Measurements from ENCODE around the gene SHISAL1. TPM values are rescaled to one million over a fixed set of nuclear protein-coding genes. Genes with fewer than 3 reads are reported as not detected.

The SHISAL1 gene
- total RNA-seq, 2 experiments from 2014 or later: not detected

DNA sequence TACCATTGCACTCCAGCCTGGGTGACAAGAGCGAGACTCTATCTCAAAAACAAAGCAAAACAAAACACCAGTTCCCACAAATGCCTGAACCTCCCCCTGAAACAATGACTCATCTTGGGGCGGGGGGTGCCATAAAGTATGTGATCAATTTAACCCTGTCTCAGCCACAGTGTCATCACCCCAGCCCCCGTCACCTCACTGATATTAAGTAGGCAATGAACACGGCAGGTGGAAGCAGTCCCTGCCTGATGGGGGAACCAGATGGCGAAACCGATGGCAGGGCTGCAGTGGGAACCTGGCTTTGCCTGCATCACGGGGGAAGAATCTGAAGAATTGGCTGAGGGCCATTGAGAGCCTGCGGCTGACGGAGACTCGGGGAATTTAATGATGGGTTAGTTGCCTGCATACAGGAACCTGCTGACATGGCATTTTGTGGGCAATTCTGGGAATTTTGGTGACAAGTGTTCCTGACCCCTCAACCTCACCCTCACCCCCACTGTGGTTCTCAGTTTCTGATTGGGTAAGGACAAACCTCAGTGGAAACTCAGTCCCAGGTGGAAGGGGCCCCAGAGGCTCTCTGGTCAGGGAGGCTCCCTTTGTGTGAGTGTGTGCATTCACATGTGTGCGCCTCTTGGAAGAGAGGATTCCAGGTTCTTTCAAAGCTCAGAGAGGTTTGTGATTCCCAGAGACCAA is 39.1 kb upstream of the SHISAL1 start:
- peak; percentile 48 for DNase-seq
- CTCF ChIA-PET: no interaction called here
- Mint-ChIP-seq H3K4me1 (peaks cover 11% of the 10 kb centered on the region), H3K36me3 (no peaks in the 10 kb centered on the region), H3K9me3 (ENCODE audit: low read depth) (no peaks in the 10 kb centered on the region), H3K27ac (no peak overlapping the region), H3K27me3 (peaks cover 27% of the 10 kb centered on the region), H3K4me3 (no peak overlapping the region)
- ATAC-seq: no peak

DNA sequence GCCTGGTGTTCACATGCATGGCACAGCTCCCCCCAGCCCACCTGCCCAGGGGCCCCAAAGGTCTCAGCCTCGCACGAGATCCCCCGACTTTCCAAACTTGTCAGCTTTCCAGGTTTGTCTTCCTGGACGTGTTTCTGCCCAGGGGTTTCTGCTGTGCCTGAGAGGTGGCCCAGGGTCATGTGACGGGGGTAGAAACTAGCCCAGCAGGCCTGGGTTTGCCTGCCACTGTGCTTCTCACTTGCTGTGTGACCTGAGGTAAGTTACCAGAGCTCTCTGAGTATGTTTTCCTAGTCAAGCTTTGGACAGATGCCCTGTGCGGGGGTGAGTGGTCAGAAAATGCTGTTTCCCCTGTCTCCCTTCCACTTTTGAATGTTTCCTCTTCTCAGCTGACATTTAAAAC is 38.3 kb upstream of the SHISAL1 start:
- no peak overlapping the region for H3K4me3 Mint-ChIP-seq
- DNase-seq (no peak), ATAC-seq (no peak)
- H3K36me3 Mint-ChIP-seq: no peaks in the 10 kb centered on the region
- peaks cover 11% of the 10 kb centered on the region for H3K4me1 Mint-ChIP-seq
- peaks cover 29% of the 10 kb centered on the region for H3K27me3 Mint-ChIP-seq
- H3K27ac Mint-ChIP-seq: no peak overlapping the region
- H3K9me3 Mint-ChIP-seq (ENCODE audit: low read depth): no peaks in the 10 kb centered on the region
- CTCF ChIA-PET: no interaction called here

DNA sequence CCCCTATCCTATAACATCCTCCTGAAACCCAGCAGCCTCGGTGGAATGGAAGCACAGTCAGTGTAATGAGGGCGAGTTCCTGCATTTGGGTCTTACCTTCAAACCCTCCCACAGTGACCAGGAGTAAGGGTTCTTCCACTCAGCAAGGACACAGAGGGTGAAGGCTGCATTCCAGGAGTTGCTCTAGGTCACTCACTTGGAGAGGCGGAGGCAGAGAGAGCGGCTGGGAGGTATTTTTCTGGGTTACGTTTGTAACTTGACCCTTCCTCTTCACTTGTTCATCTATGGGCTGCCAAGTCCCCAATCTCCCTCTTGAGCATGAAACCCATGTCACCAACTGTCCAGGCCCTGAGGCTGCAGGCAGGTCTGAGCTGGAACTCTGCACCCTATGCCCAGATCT is 36.8 kb upstream of the SHISAL1 start:
- Mint-ChIP-seq H3K27ac (no peak overlapping the region), H3K4me3 (no peak overlapping the region), H3K4me1 (peaks cover 11% of the 10 kb centered on the region), H3K27me3 (peaks cover 26% of the 10 kb centered on the region), H3K36me3 (no peaks in the 10 kb centered on the region), H3K9me3 (ENCODE audit: low read depth) (no peaks in the 10 kb centered on the region)
- CTCF ChIA-PET: no interaction called here
- DNase-seq (no peak), ATAC-seq (no peak)

DNA sequence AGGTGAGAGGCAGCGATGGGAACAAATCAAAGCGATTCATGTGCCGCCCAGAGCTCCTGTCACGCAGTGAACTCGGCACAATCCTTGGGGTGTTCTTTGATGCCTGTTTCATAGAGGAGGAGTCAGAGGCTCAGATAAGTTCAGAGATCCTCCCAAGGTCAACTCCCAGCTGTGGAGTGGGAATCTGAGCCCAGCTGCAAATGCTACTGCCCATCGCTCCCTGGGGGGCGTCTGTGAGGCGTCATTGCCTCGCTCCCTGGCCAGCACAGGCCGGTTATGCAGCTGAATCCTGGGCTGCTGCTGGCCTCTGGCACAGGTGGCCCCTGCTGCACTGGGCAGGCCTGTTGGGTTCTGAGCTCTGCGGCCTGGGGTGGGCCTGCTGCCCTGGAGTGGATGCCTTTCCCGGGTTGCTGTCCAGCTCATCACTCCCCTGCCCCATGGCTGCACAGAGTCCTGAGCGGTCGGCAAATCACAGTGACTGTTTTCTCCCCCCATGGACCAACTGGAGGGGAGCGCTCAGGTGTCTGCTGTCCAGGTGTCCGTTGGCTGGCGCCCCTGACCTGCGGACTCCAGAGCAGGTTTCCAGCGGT is 36.3 kb upstream of the SHISAL1 start:
- Mint-ChIP-seq H3K27ac (no peak overlapping the region), H3K4me1 (peaks cover 11% of the 10 kb centered on the region), H3K27me3 (peaks cover 28% of the 10 kb centered on the region), H3K4me3 (no peak overlapping the region), H3K36me3 (no peaks in the 10 kb centered on the region), H3K9me3 (ENCODE audit: low read depth) (no peaks in the 10 kb centered on the region)
- no peak for DNase-seq
- ATAC-seq: no peak
- CTCF ChIA-PET: no interaction called here

DNA sequence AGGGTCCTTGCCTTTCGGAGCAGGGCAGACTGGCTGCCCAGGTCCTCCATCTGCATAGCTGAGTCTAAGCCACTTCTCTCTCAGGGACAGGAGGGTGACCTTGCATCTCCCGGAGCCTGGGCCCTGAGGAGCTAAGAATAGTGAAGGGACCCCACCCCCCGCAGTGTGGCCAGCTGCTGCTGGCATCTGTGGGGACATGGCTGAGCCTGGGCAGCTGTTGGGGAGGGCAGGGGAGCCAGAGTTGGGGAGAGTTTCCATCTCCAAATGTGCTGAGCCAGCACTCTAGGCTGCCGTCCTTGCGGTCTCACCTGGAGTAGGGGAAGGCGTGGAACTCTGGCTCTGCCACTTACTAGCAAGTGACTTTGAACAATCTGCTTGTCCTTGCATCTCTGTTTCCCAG is 34.8 kb upstream of the SHISAL1 start:
- H3K27me3 Mint-ChIP-seq: peaks cover 25% of the 10 kb centered on the region
- H3K9me3 Mint-ChIP-seq (ENCODE audit: low read depth): no peaks in the 10 kb centered on the region
- CTCF ChIA-PET: no interaction called here
- peaks cover 11% of the 10 kb centered on the region for H3K4me1 Mint-ChIP-seq
- H3K27ac Mint-ChIP-seq: no peak overlapping the region
- no peak overlapping the region for H3K4me3 Mint-ChIP-seq
- ATAC-seq (no peak), DNase-seq (no peak)
- no peaks in the 10 kb centered on the region for H3K36me3 Mint-ChIP-seq

DNA sequence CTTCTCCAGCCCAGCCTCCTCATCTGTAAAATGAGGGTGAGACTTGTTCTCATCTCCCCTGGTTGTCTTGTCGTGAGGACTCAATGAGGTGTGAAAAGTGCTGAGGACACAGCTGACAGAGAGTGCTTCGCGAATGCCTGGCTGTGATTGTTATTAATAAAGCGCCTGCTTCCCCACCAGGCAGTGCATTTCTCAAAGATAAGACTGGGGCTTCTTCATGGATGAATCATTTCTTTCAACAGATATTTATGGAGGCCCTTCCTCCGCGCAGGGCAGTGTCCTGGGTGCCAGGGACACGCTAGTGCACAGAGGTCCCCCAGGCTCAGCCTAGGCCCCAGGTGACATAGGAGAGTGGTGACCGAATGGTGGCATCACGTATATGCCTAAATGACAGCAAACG is 34.3 kb upstream of the SHISAL1 start:
- CTCF ChIA-PET: no interaction called here
- H3K4me1 Mint-ChIP-seq: peaks cover 9% of the 10 kb centered on the region
- H3K9me3 Mint-ChIP-seq (ENCODE audit: low read depth): no peaks in the 10 kb centered on the region
- peaks cover 21% of the 10 kb centered on the region for H3K27me3 Mint-ChIP-seq
- no peaks in the 10 kb centered on the region for H3K36me3 Mint-ChIP-seq
- ATAC-seq (no peak), DNase-seq (no peak)
- no peak overlapping the region for H3K4me3 Mint-ChIP-seq
- no peak overlapping the region for H3K27ac Mint-ChIP-seq

DNA sequence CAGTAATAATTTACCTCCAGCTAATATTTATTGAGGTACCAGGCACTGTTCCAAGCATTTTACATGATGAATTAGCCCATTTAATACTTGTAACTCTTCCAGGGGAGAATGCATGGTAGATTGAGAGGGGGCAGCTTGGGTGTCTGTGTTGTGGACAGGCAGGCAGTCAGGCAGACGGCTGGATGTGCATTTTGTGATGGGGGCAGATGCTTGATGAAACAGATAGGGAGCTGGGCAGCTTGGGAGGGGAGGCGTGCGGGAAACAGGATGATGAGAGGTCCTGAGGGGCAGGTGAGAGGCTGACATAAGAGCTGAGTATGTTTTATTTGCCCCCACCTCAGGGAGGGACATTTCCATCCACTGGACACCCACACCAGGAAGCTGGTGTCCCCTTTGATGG is 33.1 kb upstream of the SHISAL1 start:
- peaks cover 18% of the 10 kb centered on the region for H3K27me3 Mint-ChIP-seq
- H3K4me3 Mint-ChIP-seq: no peak overlapping the region
- H3K36me3 Mint-ChIP-seq: no peaks in the 10 kb centered on the region
- CTCF ChIA-PET: interaction anchor here (0.9 kb wide), 1 partner anchor 280 kb away, joined by 3 read pairs; no protein-coding TSS in a partner anchor
- no peaks in the 10 kb centered on the region for H3K9me3 Mint-ChIP-seq (ENCODE audit: low read depth)
- H3K27ac Mint-ChIP-seq: no peak overlapping the region
- DNase-seq (no peak), ATAC-seq (no peak)
- H3K4me1 Mint-ChIP-seq: no peaks in the 10 kb centered on the region

DNA sequence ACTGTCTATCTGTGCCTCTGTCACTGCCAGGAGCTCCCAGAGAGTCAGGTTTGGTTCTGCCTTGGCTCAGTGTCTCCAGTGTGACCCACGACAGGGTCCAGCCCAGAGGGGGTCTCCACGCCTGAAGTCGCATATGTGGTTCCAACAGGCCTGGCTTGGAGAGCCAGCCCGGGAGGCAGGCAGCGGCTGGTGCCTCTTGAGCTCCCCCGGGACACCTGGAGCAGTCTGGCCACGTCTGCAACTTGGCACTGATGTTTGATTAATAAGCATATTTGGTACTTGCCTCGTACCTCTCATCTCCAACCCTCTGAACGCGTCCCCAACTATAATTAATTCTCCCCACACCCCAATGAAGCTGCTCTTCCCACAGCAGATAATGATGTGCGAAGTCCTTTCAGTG is 31.7 kb upstream of the SHISAL1 start:
- H3K9me3 Mint-ChIP-seq (ENCODE audit: low read depth): no peaks in the 10 kb centered on the region
- CTCF ChIA-PET: interaction anchor here (0.7 kb wide), 1 partner anchor 351 kb away, joined by 3 read pairs; no protein-coding TSS in a partner anchor
- no peaks in the 10 kb centered on the region for H3K36me3 Mint-ChIP-seq
- peaks cover 16% of the 10 kb centered on the region for H3K27me3 Mint-ChIP-seq
- no peak for DNase-seq
- H3K4me1 Mint-ChIP-seq: no peaks in the 10 kb centered on the region
- no peak overlapping the region for H3K4me3 Mint-ChIP-seq
- no peak for ATAC-seq
- no peak overlapping the region for H3K27ac Mint-ChIP-seq

DNA sequence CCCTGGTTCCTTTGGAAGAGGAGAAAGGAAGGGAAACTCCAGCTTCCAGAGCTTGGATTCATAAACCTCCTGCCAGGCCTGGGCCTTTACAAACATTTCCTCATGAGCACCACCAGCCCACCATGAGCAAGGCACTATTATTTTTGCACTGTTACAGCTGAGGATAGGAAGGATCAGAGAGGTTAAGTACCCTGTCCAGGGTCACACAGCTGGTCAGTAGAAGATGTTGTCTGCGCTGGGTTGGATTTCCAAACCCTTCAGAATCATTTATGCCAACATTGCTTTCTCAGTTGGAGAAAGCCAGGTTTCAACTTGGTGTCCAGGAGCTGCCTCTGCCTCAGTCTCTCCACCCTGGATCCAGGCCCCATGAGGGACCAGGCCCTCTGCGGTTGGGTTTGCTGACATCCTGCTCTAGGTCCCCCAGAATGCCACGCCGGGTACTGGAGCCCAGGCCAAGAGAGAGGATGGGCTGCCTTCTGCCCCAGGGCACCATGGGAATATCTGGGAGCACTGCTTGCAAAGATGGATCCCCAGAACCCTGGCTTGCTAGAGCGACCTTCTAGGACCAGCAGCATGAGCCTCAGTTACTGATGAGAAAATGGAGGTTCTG is 29.7 kb upstream of the SHISAL1 start:
- ATAC-seq (no peak), DNase-seq (no peak)
- CTCF ChIA-PET: no interaction called here
- Mint-ChIP-seq H3K4me3 (no peak overlapping the region), H3K27ac (no peak overlapping the region), H3K27me3 (peaks cover 14% of the 10 kb centered on the region), H3K9me3 (ENCODE audit: low read depth) (no peaks in the 10 kb centered on the region), H3K4me1 (no peaks in the 10 kb centered on the region), H3K36me3 (no peaks in the 10 kb centered on the region)

DNA sequence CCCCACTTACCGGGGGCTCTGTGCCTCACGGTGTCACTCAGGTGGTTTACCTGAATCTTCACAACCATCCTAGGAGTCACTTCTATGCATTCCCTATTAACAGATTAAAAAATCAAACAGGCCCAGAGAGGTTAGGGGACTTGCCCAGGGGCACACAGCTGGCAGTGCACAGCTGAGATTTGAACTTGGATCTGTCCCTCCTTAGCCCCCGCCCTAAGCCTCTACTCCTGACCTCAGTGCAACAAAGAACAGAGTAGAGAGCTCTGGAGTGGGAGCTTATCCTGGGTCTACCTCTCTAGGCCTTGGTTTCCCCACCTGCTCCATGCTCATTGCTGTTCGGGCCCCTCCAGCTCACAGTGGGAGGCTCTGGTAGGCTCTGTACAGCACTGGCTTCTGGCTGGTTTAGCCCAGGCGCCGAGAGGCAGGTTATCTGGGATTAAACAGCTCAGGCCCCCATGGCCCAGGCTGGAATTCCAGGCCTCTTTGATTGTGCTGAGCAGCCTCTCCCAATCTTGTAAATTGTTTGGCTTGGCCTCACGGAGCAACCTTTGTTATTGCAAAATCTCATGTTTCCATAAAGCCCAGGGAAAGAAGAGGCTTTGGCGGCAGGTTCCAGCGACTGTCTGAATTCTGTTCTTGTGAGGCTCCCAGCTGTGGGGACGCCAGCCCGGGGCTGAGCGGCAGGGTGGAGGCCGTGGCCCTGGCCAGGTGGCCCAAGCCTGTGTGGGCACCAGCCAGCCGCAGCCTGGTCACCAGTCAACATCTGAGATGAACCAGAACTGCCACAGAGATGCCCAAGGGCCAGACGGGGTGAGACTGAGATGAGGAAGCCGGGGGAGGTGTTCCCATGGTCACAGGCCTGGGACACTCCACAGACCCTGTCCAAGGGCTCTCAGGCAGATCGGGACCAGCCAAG is 28.9 kb upstream of the SHISAL1 start:
- H3K27me3 Mint-ChIP-seq: peaks cover 15% of the 10 kb centered on the region
- H3K9me3 Mint-ChIP-seq (ENCODE audit: low read depth): no peaks in the 10 kb centered on the region
- CTCF ChIA-PET: interaction anchor here (1.4 kb wide), 1 partner anchor 348 kb away, joined by 3 read pairs; no protein-coding TSS in a partner anchor
- H3K36me3 Mint-ChIP-seq: no peaks in the 10 kb centered on the region
- H3K4me3 Mint-ChIP-seq: no peak overlapping the region
- no peaks in the 10 kb centered on the region for H3K4me1 Mint-ChIP-seq
- ATAC-seq: no peak
- no peak for DNase-seq
- H3K27ac Mint-ChIP-seq: no peak overlapping the region

DNA sequence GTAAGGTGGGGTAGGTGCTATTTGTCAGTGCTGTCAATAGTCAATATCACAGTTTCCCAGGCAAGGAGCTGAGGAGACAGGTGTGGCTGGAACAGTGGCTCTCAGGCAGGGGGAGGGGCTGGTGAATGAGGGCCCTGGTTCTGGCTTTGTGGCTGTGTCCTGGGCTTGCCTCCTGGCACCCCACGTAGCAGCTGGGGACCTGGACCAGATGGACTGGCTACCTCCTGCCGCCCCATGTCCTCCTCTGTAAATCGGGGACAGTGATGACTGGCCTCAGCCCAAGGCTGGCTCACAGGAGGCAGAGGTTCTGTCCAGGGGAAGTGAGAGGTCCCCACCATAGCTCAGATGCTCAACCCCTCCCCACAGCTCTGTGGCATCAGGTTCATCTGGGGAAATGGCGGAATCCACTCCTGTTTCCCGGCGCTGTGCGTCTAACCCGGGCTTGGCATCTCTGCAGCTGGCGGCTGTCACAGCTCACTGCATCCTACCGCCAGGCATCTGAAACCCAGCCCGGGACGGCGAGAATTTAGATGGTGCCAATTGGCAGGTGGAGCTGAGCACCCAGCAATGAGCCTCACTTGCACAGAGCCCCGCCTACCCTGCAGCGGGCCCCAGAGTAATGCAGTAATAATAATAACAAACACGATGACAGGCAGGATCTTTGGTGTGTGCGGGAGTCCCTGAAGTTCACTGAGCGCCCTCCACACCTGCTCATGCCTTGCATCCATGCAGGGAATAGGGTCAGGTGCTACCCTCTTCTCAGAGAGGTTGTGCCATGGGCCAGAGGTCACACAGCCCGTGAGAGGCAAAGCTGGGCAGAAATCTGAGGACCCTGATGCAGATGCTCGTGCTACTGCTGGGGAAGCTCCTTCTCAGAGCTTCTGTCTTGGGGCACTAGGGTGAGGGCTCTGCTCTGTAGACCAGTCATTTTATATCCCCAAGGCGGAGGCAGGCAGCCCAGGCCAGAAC is 27.8 kb upstream of the SHISAL1 start:
- H3K4me1 Mint-ChIP-seq: no peaks in the 10 kb centered on the region
- CTCF ChIA-PET: interaction anchor here (1.4 kb wide), 1 partner anchor 347 kb away, joined by 3 read pairs; no protein-coding TSS in a partner anchor

DNA sequence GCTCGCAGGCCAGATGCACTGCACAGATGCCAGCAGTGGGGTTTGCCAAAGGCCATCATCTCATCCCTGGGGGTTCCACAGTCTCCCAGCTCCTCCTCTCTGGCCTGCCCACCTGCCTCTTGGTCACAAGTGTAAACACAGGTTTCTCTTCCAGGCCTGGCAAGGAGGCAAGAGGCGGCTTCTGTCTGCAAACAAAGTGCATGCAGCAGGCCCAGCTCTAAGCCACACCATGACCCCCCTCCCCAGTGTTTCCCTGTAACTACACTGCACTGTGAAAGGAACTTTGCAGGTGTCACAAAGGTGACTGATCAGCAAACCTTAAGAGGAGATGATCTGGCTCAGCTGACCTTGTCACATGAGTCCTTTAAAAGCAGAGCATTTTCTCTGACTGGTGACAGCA is 26.2 kb upstream of the SHISAL1 start:
- CTCF ChIA-PET: no interaction called here
- ATAC-seq: no peak
- H3K27me3 Mint-ChIP-seq: peaks cover 6% of the 10 kb centered on the region
- no peaks in the 10 kb centered on the region for H3K36me3 Mint-ChIP-seq
- H3K27ac Mint-ChIP-seq: no peak overlapping the region
- no peak overlapping the region for H3K4me3 Mint-ChIP-seq
- H3K4me1 Mint-ChIP-seq: no peaks in the 10 kb centered on the region
- DNase-seq: no peak
- no peaks in the 10 kb centered on the region for H3K9me3 Mint-ChIP-seq (ENCODE audit: low read depth)

More for the DNA sequence above, 27.8 kb upstream of the SHISAL1 start:
- no peaks in the 10 kb centered on the region for H3K36me3 Mint-ChIP-seq
- H3K4me3 Mint-ChIP-seq: no peak overlapping the region
- ATAC-seq (no peak), DNase-seq (no peak)
- H3K27me3 Mint-ChIP-seq: peaks cover 13% of the 10 kb centered on the region
- H3K9me3 Mint-ChIP-seq (ENCODE audit: low read depth): no peaks in the 10 kb centered on the region
- no peak overlapping the region for H3K27ac Mint-ChIP-seq

Data from activated CD8-positive, alpha-beta memory T cell treated with anti-CD3 and anti-CD28 coated beads, Interleukin-2, amount 10 ng/mL, durations not matched to agents 7 days and 5 days (primary cell).